GM12878 (cell line): ENCODE results near the gene CFAP410.

ENCODE experiments used
- ATF3 ChIP-seq: IDR thresholded peaks from 2 replicates; pipeline ENCODE4 v1.6.1; 2011; ENCODE audit warnings: low read depth, mild to moderate bottlenecking, low read length, moderate library complexity, borderline replicate concordance; ENCODE audit errors: extremely low read depth
- BCL11A ChIP-seq: IDR thresholded peaks from 2 replicates; pipeline ENCODE4 v1.6.1; 2011; ENCODE audit warnings: low read depth, low read length
- KDM1A ChIP-seq: fragments of 200-600 bp; sonication (generic); IDR thresholded peaks from 2 replicates; pipeline ENCODE4 v1.6.1; 2016; ENCODE audit warnings: borderline replicate concordance
- MXI1 ChIP-seq: fragments of 150-350 bp; IDR thresholded peaks from 2 replicates; pipeline ENCODE4 v1.6.1; 2011; ENCODE audit warnings: low read depth, mild to moderate bottlenecking, inconsistent platforms, low read length, improper control_type of control experiment
- NKRF ChIP-seq: fragments of 450-650 bp; conservative IDR thresholded peaks from 2 replicates; pipeline ENCODE4 v1.6.1; 2017; ENCODE audit warnings: mild to moderate bottlenecking, moderate library complexity
- PAX5 ChIP-seq: IDR thresholded peaks from 2 replicates; pipeline ENCODE4 v1.6.1; 2011; ENCODE audit warnings: low read depth, low read length, borderline replicate concordance
- POLR2AphosphoS2 ChIP-seq: IDR thresholded peaks from 2 replicates; pipeline ENCODE4 v1.6.1; 2011; ENCODE audit warnings: low read depth, mild to moderate bottlenecking, low read length, improper control_type of control experiment, moderate library complexity
- REST ChIP-seq: IDR thresholded peaks from 2 replicates; pipeline ENCODE4 v1.6.1; 2012; ENCODE audit warnings: mild to moderate bottlenecking, low read depth, low read length
- ZNF384 ChIP-seq: IDR thresholded peaks from 2 replicates; pipeline ENCODE4 v1.6.1; 2012; ENCODE audit warnings: low read depth, mild to moderate bottlenecking, low read length, improper control_type of control experiment, borderline replicate concordance
- TF ChIP-seq, protein P1 (sequence below), 3 experiments: IDR thresholded peaks in 2 of 3; conservative IDR thresholded peaks in 1 of 3; 2 replicates each; pipeline ENCODE4 v1.5.1; 2011; ENCODE audit warnings: low read depth in 3 of 3, low read length in 3 of 3, mild to moderate bottlenecking in 3 of 3, control low read depth in 2 of 3, moderate library complexity in 2 of 3, inconsistent platforms in 1 of 3, mixed read lengths in 1 of 3; ENCODE audit not compliant: control insufficient read depth in 2 of 3, insufficient read depth in 1 of 3; ENCODE audit errors: extremely low read depth in 1 of 3
- TF ChIP-seq, protein P2 (sequence below): IDR thresholded peaks from 2 replicates; pipeline ENCODE4 v1.6.1; 2011; ENCODE audit warnings: mild to moderate bottlenecking, low read depth, low read length, moderate library complexity; ENCODE audit not compliant: insufficient replicate concordance

GRCh38 chr21:44323591-44323990 lies 15.6 kb downstream of the CFAP410 start:
- TF ChIP-seq KDM1A (no peak), PAX5 (no peak), POLR2AphosphoS2 (0 out of 2 replicates have a peak, but pooled peaks have one; percentile 11), NKRF (no peak), REST (no peak), BCL11A (no peak), MXI1 (no peak), ZNF384 (no peak), ATF3 (no peak)
- TF ChIP-seq, protein P1, sequence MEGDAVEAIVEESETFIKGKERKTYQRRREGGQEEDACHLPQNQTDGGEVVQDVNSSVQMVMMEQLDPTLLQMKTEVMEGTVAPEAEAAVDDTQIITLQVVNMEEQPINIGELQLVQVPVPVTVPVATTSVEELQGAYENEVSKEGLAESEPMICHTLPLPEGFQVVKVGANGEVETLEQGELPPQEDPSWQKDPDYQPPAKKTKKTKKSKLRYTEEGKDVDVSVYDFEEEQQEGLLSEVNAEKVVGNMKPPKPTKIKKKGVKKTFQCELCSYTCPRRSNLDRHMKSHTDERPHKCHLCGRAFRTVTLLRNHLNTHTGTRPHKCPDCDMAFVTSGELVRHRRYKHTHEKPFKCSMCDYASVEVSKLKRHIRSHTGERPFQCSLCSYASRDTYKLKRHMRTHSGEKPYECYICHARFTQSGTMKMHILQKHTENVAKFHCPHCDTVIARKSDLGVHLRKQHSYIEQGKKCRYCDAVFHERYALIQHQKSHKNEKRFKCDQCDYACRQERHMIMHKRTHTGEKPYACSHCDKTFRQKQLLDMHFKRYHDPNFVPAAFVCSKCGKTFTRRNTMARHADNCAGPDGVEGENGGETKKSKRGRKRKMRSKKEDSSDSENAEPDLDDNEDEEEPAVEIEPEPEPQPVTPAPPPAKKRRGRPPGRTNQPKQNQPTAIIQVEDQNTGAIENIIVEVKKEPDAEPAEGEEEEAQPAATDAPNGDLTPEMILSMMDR (IDR thresholded peaks at IDR 0.05 in 2 of 3, conservative IDR thresholded peaks at IDR 0.05 in 1 of 3; ENCODE audit: control insufficient read depth in 2 of 3, extremely low read depth in 1 of 3, insufficient read depth in 1 of 3, low read depth in 3 of 3, low read length in 3 of 3) = no peak
- TF ChIP-seq, protein P2, sequence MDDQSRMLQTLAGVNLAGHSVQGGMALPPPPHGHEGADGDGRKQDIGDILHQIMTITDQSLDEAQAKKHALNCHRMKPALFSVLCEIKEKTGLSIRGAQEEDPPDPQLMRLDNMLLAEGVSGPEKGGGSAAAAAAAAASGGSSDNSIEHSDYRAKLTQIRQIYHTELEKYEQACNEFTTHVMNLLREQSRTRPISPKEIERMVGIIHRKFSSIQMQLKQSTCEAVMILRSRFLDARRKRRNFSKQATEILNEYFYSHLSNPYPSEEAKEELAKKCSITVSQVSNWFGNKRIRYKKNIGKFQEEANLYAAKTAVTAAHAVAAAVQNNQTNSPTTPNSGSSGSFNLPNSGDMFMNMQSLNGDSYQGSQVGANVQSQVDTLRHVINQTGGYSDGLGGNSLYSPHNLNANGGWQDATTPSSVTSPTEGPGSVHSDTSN = no peak
